Heart left ventricle (tissue), 13 donors: Measurements from ENCODE around the gene CTSA.

Experiments
- CTCF ChIP-seq, 12 donors: fragments of 200-600 bp; sonication (generic) in 4 of 12; IDR thresholded peaks; one replicate each; pipeline versions ENCODE4 v1.5.0 to v1.8.0; 2018 to 2022; ENCODE audit warnings: antibody characterized with exemption in 12 of 12, mild to moderate bottlenecking in 5 of 12
- POLR2A ChIP-seq, 2 donors: fragments of 450-650 bp; IDR thresholded peaks; one replicate each; pipeline ENCODE4 v1.6.1; 2017; ENCODE audit warnings: antibody characterized with exemption in 2 of 2, mild to moderate bottlenecking in 2 of 2, moderate library complexity in 2 of 2
- donor health status: ischemic (EF 13 %, LVEDD 7.1; RV severe dilation, severe dysfunction).
- donor health status: DM: no; HTN: yes; CAD: no.
- donor health status: DM: no; HTN: no; CAD: no.
- donor health status: ischemic (EF 25% LVEDD 6.9; RV normal size, moderate dysfunction).
- donor health status: ischemic (EF 25% LVEDD 5.7; RV mildly dilated, moderate dysfunction).
- donor health status: ischemic (EF 35%, LVEDD 5.7; RV mildly dilated, moderate dysfunction).
- donor health status: nonischemic (EF 11% LVEDD 7.7; RV severe dilation, severe dysfunction).
- donor health status: DM: yes; HTN: yes; CAD: no.
- donor health status: PGD.
- donor health status: ischemic (EF 29% LVEDD 5.4; RV normal size, mild dysfunction).
- donor health status: nonischemic (EF 23%, LVEDD 6.1; RV moderate dilation, normal function).

GRCh38 chr20:45918182-45918737, 27.1 kb downstream of the CTSA start:
- no peak for TF ChIP-seq POLR2A (IDR thresholded peaks at IDR 0.05)
- no peak for TF ChIP-seq CTCF (IDR thresholded peaks at IDR 0.05)
